Bronchus fibroblast of lung (primary cell): Measurements from ENCODE around the gene ARHGEF39. TPM values are rescaled to one million over a fixed set of nuclear protein-coding genes. Genes with fewer than 3 reads are reported as not detected.

Source experiments
- total RNA-seq: library from RNA; depleted of rRNA; stranded (reverse); fragments of >200 nt; gene quantifications from 2 replicates; pipeline ENCODE4 v1.2.3, GENCODE V29; 2015

ARHGEF39 gene, protein sequence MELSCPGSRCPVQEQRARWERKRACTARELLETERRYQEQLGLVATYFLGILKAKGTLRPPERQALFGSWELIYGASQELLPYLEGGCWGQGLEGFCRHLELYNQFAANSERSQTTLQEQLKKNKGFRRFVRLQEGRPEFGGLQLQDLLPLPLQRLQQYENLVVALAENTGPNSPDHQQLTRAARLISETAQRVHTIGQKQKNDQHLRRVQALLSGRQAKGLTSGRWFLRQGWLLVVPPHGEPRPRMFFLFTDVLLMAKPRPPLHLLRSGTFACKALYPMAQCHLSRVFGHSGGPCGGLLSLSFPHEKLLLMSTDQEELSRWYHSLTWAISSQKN
- total RNA-seq: 15.0 and 16.5 TPM in 2 replicates

DNA sequence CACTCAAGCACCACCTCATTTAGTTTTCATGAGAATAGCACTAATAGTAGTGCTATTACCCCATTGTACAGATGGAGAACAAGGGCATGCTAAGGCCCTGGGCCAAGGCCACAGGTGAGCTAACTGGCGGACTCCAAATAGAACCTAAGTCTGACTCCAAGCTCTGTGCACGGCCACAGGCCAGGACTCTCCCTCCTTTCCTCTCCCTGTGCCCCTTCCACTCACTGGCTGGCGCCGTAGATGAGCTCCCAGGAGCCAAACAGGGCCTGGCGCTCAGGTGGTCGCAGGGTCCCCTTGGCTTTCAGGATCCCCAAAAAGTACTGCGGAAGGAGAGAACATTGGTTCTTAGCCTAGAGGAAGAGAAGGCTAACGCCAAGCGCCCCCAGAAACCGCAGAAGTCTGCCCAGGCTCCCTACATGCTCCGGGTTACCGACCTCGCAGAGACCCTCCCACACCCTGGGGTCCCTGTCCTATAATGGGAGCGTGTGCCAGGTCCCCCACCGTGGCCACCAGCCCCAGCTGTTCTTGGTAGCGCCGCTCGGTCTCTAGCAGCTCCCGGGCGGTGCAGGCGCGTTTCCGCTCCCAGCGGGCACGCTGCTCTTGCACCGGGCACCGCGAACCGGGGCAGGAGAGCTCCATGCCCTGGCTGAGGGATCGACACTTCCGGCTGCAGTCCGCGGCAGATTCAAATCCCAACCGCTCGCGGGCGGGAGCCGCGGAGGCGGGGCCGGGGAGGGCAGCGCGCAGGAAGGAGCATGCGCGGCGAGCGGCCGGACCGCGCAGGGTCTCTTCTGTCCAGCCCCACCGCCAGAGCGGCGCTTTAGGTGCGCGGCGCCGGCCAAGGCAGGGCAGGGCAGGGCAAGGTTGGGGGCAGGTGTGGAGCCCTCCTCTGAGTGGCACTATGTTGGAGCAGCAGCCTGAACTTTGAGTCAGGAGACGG, at the start of gene ARHGEF39:
Gene ARHGEF39, minus strand, starts transcription at position 665 of the 940 bp plus-strand sequence. Its CDS starts 26 bp downstream, at position 639.

DNA sequence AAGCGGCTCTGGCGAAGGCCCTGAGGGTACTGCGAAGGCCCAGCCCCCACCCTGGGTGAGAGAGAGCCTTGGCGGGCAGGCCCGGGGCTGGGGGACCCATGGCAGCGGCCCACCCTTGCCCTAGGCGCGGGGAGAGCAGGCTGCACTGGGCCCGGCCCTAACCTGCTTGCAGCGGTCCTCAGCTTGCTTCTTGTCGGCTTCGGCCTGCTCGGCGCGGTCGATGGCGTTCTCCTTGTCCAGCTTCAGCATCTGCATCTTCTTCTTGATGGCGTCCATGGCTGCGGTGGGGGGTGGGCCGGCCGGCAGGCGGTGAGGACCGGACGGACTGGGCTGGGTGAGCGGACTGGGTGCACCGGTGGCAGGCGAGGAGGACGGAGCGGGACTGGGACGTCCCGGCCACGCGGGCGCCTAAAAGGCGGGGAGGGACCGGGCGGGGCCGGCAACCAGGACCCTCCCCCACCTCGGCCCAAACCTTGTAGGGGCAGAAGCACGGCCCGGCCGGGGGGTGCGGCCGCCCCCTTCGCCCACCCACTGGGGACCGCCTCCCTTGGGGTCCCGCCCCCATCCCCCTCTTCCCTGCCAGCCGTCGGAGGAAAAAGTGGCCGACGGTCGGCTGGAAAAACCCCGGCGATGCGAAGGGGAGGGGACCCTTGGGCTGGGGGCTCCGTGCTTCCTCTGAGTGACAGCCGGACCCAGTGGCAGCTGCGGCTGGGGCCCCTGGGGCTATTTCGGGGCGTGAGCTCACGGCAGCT, 24.7 kb upstream of the ARHGEF39 start, which contains the start of gene TPM2:
Gene TPM2, minus strand, starts transcription at position 384 of the 752 bp plus-strand sequence. Its CDS starts 108 bp downstream, at position 276.

DNA sequence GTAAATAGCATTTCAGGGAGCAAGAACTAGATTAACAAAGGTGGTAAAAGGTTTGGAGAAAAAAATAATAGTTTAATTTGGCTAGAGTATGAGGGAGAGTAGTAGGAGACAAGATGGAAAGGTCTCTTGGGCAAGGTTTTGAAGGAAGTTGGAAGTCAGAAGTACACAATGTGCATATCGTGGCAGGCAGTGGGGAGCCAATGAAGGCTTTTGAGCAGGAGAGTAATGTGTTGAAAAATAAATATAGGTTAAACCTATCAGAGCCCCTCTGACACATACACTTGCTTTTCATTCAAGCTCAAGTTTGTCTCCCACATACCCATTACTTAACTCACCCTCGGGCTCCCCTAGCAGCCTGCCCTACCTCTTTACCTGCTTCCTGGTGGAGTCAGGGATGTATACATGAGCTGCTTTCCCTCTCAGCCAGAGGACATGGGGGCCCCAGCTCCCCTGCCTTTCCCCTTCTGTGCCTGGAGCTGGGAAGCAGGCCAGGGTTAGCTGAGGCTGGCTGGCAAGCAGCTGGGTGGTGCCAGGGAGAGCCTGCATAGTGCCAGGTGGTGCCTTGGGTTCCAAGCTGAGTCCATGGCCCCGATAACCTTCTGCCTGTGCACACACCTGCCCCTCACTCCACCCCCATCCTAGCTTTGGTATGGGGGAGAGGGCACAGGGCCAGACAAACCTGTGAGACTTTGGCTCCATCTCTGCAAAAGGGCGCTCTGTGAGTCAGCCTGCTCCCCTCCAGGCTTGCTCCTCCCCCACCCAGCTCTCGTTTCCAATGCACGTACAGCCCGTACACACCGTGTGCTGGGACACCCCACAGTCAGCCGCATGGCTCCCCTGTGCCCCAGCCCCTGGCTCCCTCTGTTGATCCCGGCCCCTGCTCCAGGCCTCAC, 8.4 kb upstream of the ARHGEF39 start, which contains the start of gene CA9:
Gene CA9, plus strand, starts transcription at position 797 of the 893 bp plus-strand sequence. Its CDS starts 32 bp downstream, at position 829.

DNA sequence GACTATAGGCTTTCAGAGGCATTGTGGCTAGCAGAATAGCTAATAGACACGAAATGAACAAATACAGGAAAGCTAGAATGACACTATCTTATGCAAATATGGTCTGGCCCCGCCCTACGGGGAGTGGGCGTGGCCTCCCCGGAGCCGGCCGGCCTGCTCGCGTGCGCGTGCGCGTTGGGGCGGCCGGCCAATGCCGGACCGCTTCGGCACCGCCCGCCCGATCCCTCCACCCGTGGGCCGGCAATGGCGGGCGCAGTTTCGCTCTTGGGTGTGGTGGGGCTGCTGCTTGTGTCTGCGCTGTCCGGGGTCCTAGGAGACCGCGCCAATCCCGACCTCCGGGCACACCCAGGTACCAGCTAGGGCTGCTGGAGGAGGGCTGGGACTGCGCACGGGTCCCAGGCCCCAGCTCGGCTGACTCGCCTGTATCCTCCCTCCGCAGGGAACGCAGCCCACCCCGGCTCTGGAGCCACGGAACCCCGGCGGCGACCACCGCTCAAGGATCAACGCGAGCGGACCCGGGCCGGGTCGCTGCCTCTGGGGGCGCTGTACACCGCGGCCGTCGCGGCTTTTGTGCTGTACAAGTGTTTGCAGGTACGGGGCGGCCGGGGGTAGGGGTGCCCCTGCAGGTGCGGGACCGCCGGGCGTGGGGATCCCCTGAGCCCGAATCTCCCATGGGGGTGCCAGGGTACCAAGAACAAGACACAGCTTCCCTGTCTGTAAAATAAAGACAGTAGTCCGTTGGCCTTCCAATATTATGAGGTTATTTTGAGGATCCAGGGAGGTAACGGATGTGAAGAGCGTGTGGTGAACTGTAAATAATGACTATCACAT, 6.6 kb downstream of the ARHGEF39 start, which contains the start of gene CCDC107:
Gene CCDC107, plus strand, starts transcription at position 156 of the 831 bp plus-strand sequence. Its CDS starts 88 bp downstream, at position 244.

DNA sequence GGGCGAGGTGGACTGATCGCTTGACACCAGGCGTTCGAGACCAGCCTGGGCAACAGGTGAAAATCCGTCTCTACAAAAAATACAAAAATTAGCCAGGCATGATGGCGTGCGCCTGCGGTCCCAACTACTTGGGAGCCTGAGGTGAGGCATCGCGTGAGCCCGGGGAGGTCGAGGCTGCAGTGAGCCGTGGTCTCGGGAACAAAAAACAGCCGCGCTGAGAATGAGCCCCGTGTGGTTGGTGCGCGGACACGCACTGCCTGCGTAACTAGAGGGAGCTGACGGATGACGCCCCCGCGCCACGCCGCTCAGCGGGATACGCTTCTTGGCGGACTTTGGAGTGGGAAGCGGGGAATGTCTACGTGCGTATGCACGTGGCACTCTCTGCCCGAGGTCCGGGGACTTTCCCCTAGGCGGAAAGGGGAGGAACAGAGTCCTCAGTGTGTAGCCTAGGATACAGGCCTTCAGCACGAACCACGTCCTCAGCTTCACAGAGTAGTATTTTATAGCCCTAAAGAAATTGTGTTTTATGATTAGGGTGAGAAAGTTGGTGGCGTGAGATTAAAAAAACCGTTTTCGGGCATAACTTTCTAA, 7.4 kb downstream of the ARHGEF39 start, which contains the start of gene RMRP:
Gene RMRP, minus strand, starts transcription at position 474 of the 591 bp plus-strand sequence.

DNA sequence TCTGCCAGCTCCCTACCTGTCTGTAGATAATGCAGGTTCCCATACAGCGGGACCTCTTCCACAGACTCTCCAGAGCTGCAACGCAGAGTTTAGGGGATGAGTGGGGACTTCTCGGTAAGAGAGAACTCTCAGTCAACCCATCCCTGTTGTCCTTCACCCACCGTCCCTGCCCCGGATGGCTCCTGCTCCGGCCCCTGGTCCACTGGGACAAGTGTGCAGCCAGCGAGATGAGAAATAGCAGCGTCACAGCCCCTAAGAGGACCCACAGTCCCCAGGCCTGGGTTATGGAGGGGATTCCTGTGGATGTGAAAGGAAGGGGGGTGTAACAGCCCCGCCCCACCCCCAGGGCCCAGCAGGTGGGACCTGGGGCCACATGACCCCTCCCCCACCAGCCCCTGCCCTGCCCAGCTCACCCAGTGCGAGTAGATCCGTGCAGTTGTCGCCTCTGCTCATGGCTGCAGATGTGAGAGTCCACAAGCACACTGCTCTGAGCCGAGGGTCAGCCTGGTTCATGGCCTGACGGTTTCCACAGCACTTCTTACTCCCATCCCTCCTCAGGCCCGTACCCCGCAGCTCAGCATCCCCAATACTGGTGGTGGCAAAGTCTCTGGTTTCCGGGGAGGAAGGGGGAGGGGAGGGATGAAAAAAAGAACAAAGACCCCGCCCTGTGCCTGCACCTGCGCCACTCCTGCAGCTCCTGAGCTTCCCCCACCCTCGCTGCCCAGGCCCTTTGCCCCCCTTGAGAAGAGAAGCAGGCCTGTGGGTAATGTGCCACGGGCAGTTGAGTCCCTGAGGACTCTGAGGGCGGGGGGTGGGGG, 14.4 kb downstream of the ARHGEF39 start, which contains the start of gene SIT1:
Gene SIT1, minus strand, starts transcription at position 591 of the 818 bp plus-strand sequence. Its CDS starts 78 bp downstream, at position 513.

DNA sequence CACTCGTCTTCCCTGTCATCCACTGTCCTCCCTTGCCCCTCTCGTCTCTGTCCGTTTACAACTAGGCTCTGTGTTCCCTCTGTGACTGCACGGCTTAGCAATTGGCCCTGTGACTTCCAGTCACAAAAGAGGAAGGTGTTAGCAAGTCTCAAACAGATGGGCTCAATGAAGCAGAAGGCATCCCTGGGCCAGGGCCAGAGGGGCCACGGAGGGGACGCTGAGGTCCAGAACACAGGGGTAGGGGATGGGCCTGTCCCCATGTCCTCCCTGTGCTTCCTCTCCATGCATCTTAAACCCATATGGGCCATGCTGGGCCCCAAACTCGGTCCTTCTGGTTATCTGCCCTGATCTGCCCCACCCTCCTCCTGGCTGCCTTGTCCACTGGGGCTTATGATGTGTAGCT, 46.7 kb downstream of the ARHGEF39 start, which contains the start of gene CD72:
Gene CD72, minus strand, starts transcription at position 89 of the 403 bp plus-strand sequence. CDS start 110 bp downstream, outside the sequence.

Other genes starting within 250 kb of the ARHGEF39 start
- 14.6 and 16.5 TPM in 2 replicates for gene RUSC2, start 175.1 kb downstream of the ARHGEF39 start, total RNA-seq
- gene TESK1, start 59.9 kb downstream of the ARHGEF39 start, total RNA-seq: 11.7 and 11.8 TPM in 2 replicates
- gene CD72, start 46.8 kb downstream of the ARHGEF39 start, total RNA-seq: 0.50 and 1.0 TPM in 2 replicates
- gene SIT1, start 14.3 kb downstream of the ARHGEF39 start, total RNA-seq: 0.15 TPM in 1 of 2 replicates, not detected in the other
- gene RMRP, start 7.2 kb downstream of the ARHGEF39 start, total RNA-seq: 46,048 and 56,930 TPM in 2 replicates
- gene CCDC107, start 6.9 kb downstream of the ARHGEF39 start, total RNA-seq: 15.0 and 17.7 TPM in 2 replicates
- 0.74 and 0.84 TPM in 2 replicates for gene CA9, start 8.7 kb upstream of the ARHGEF39 start, total RNA-seq
- gene TPM2, start 24.7 kb upstream of the ARHGEF39 start, total RNA-seq: 521 and 660 TPM in 2 replicates
- 279 and 318 TPM in 2 replicates for gene TLN1, start 67.0 kb upstream of the ARHGEF39 start, total RNA-seq
- 59.6 and 73.3 TPM in 2 replicates for gene CREB3, start 67.5 kb upstream of the ARHGEF39 start, total RNA-seq
- gene GBA2, start 84.0 kb upstream of the ARHGEF39 start, total RNA-seq: 23.9 and 25.1 TPM in 2 replicates
- gene RGP1, start 84.1 kb upstream of the ARHGEF39 start, total RNA-seq: 10.1 and 10.6 TPM in 2 replicates
- not detected in 2 replicates for gene MSMP, start 89.1 kb upstream of the ARHGEF39 start, total RNA-seq
- 16.3 and 17.7 TPM in 2 replicates for gene NPR2, start 126.4 kb upstream of the ARHGEF39 start, total RNA-seq
- 1.5 and 2.4 TPM in 2 replicates for gene SPAG8, start 147.1 kb upstream of the ARHGEF39 start, total RNA-seq
- gene HINT2, start 149.8 kb upstream of the ARHGEF39 start, total RNA-seq: 31.3 and 46.1 TPM in 2 replicates
- gene FAM221B, start 163.5 kb upstream of the ARHGEF39 start, total RNA-seq: not detected in 2 replicates
- gene TMEM8B, start 164.0 kb upstream of the ARHGEF39 start, total RNA-seq: 3.9 and 4.3 TPM in 2 replicates
- not detected in 2 replicates for gene OR13J1, start 205.2 kb upstream of the ARHGEF39 start, total RNA-seq
- 3.2 and 5.4 TPM in 2 replicates for gene HRCT1, start 241.0 kb upstream of the ARHGEF39 start, total RNA-seq
- 0.34 TPM in 1 of 2 replicates, not detected in the other for gene SPAAR, start 244.3 kb upstream of the ARHGEF39 start, total RNA-seq